HepG2 (cell line): ENCODE results near the gene KIF26B. TPM values are rescaled to one million over a fixed set of nuclear protein-coding genes. Genes with fewer than 3 reads are reported as not detected.

Experiments used
- ATAC-seq: fragments of 200-7000 bp; cut with Tn5 transposase; 3 replicates; pipeline ENCODE4 v1.9.1; 2020; ENCODE audit warnings: mild to moderate bottlenecking, moderate library complexity
- BruUV-seq: library from RNA; stranded (reverse); fragments of 400-500 nt; replicated peaks from 2 replicates; lab custom pipeline; 2021; lab: Mats Ljungman, UMichigan
- CTCF ChIA-PET: fragments of 300-600 bp; formaldehyde crosslinking; extraction: SDS; loops from one replicate; lab custom pipeline; 2021; ENCODE audit warnings: low total read pairs, inconsistent platforms, low intra/inter-chr PET ratio; lab: Yijun Ruan, JAX
- POLR2A ChIA-PET: fragments of 350-600 bp; sonication (Branson Sonifier 250); formaldehyde crosslinking; loops from one replicate; lab custom pipeline; 2020; ENCODE audit warnings: antibody characterized with exemption, inconsistent platforms; lab: Yijun Ruan, JAX
- DNase-seq: peaks from one replicate; pipeline ENCODE4 v3.0.0-alpha.2; 2015; ENCODE audit warnings: low spot score
- FAIRE-seq: peaks from 3 replicates; lab custom pipeline; 2011; peaks lifted over from hg19 to GRCh38; lab: Jason Lieb, UNC
- H2AFZ ChIP-seq: one replicate; pipeline ENCODE4 v1.6.1; 2011; ENCODE audit warnings: low read length, inconsistent platforms
- H3K27ac ChIP-seq: fragments of 300-600 bp; 3 replicates; pipeline ENCODE4 v1.8.0; 2011; ENCODE audit warnings: mixed run types, mild to moderate bottlenecking, mixed read lengths, low read length, inconsistent platforms; ENCODE audit not compliant: insufficient read depth; ENCODE audit errors: extremely low read length
- H3K27me3 ChIP-seq, 2 experiments: fragments of 200-600 bp in 1 of 2; 2 replicates in 1 of 2; 3 replicates in 1 of 2; pipeline versions ENCODE4 v1.6.0 to v1.8.0; 2011; ENCODE audit warnings: low read length in 2 of 2, mild to moderate bottlenecking in 2 of 2, moderate library complexity in 2 of 2, inconsistent platforms in 1 of 2; ENCODE audit not compliant: insufficient read depth in 2 of 2, control insufficient read depth in 1 of 2
- H3K36me3 ChIP-seq, 2 experiments: fragments of 200-600 bp in 1 of 2; replicated peaks in 1 of 2; 2 replicates in 1 of 2; 3 replicates in 1 of 2; pipeline versions ENCODE4 v1.5.1 to v1.8.0; 2011; ENCODE audit warnings: low read length in 2 of 2, inconsistent platforms in 1 of 2; ENCODE audit not compliant: insufficient read depth in 2 of 2, control insufficient read depth in 1 of 2
- H3K4me1 ChIP-seq: 2 replicates; pipeline ENCODE4 v1.5.1; 2012; ENCODE audit warnings: low read length, inconsistent platforms; ENCODE audit not compliant: insufficient read depth
- H3K4me2 ChIP-seq: 2 replicates; pipeline ENCODE4 v1.6.0; 2011; ENCODE audit warnings: low read depth, low read length, inconsistent platforms
- H3K4me3 ChIP-seq, 3 experiments: fragments of 200-600 bp in 1 of 3; sonication (generic), shearing (Covaris generic) in 1 of 3; replicated peaks in 1 of 3; 2 replicates each; pipeline ENCODE4 v1.5.1; 2011 to 2016; ENCODE audit warnings: low read length in 3 of 3, inconsistent platforms in 2 of 3, low read depth in 2 of 3, mild to moderate bottlenecking in 2 of 3, control low read depth in 1 of 3, mixed read lengths in 1 of 3; ENCODE audit not compliant: insufficient read depth in 1 of 3
- H3K79me2 ChIP-seq: one replicate; pipeline ENCODE4 v1.6.1; 2011; ENCODE audit warnings: low read length, inconsistent platforms; ENCODE audit not compliant: insufficient read depth
- H3K9ac ChIP-seq: 2 replicates; pipeline ENCODE4 v1.6.0; 2011; ENCODE audit warnings: mild to moderate bottlenecking, low read depth, low read length, inconsistent platforms; ENCODE audit not compliant: insufficient read depth
- H3K9me3 ChIP-seq: 2 replicates; pipeline ENCODE4 v1.5.1; 2012; ENCODE audit warnings: mild to moderate bottlenecking, low read length
- H4K20me1 ChIP-seq: 2 replicates; pipeline ENCODE4 v1.6.0; 2011; ENCODE audit warnings: inconsistent platforms, mild to moderate bottlenecking, low read length, moderate library complexity; ENCODE audit not compliant: insufficient read depth
- EED ChIP-seq: sonication (generic); formaldehyde crosslinking; IDR thresholded peaks from 2 replicates; pipeline ENCODE4 v1.5.0; 2020; ENCODE audit warnings: mild to moderate bottlenecking, missing genetic modification reagents
- HES4 ChIP-seq: sonication (generic); formaldehyde crosslinking; IDR thresholded peaks from 2 replicates; pipeline ENCODE4 v1.9.0; 2021; ENCODE audit warnings: mild to moderate bottlenecking, missing genetic modification reagents, borderline replicate concordance
- HIVEP1 ChIP-seq: sonication (generic); formaldehyde crosslinking; IDR thresholded peaks from 2 replicates; pipeline ENCODE4 v1.4.0; 2020; ENCODE audit warnings: mild to moderate bottlenecking, missing genetic modification reagents
- KAT2B ChIP-seq: fragments of 150-350 bp; IDR thresholded peaks from 2 replicates; pipeline ENCODE4 v1.6.1; 2014; ENCODE audit warnings: low read depth, low read length, borderline replicate concordance
- PHB2 ChIP-seq: fragments of 450-650 bp; IDR thresholded peaks from 2 replicates; pipeline ENCODE4 v1.6.1; 2018; ENCODE audit not compliant: partially characterized antibody
- TBX2 ChIP-seq: sonication (generic); formaldehyde crosslinking; IDR thresholded peaks from 2 replicates; pipeline ENCODE4 v1.5.0; 2020; ENCODE audit warnings: missing genetic modification reagents, mild to moderate bottlenecking, borderline replicate concordance
- ZNF350 ChIP-seq: sonication (generic); formaldehyde crosslinking; IDR thresholded peaks from 2 replicates; pipeline ENCODE4 v1.4.0; 2020; ENCODE audit warnings: mild to moderate bottlenecking, low read depth, missing genetic modification reagents, borderline replicate concordance
- ZNF451 ChIP-seq: sonication (generic); formaldehyde crosslinking; IDR thresholded peaks from 2 replicates; pipeline ENCODE4 v1.5.0; 2020; ENCODE audit warnings: mild to moderate bottlenecking, missing genetic modification reagents
- WGBS: methylation state at CpG from one replicate; pipeline ENCODE4 v1.1.6; 2017; ENCODE audit warnings: low lambda C conversion rate; 5-methylcytosine and 5-hydroxymethylcytosine counted together
- in situ Hi-C: cut with HindIII; loops from 2 replicates; pipeline ENCODE4 v1.10.0; 2017; ENCODE audit warnings: low pct_unique_long_range_greater_than_20kb; ENCODE audit not compliant: extremely low pct_ligation_motif_present
- intact Hi-C: fragments of 100-400 bp; cut with micrococcal nuclease; formaldehyde crosslinking; loops from one replicate; pipeline ENCODE4 v1.10.0; 2022; ENCODE audit not compliant: unreplicated experiment
- polyA plus RNA-seq, 8 experiments: library from polyadenylated mRNA; depleted of rRNA in 3 of 8; stranded (reverse) in 7 of 8; unstranded in 1 of 8; fragments of >200 nt; fragmentation: Illumina TruSeq in 4 of 8; extraction: Trizol in 4 of 8; gene quantifications; 2 replicates each; pipeline versions ENCODE4 v1.2.1 to v1.2.3, GENCODE V29; 2011 to 2016; ENCODE audit warnings: low read depth in 4 of 8, missing spikeins in 1 of 8, mixed read lengths in 1 of 8; ENCODE audit not compliant: insufficient read depth in 1 of 8
- total RNA-seq, 5 experiments: library from RNA; depleted of rRNA; stranded (reverse); fragments of >200 nt; fragmentation: Illumina TruSeq; extraction: Trizol; gene quantifications; 2 replicates each; pipeline ENCODE4 v1.2.3, GENCODE V29; 2016; ENCODE audit warnings: low read depth in 1 of 5
- TF ChIP-seq, protein P1 (sequence below): IDR thresholded peaks from 2 replicates; pipeline ENCODE4 v1.6.1; 2018; ENCODE audit warnings: missing genetic modification reagents

KIF26B gene
- total and polyA plus RNA-seq, 2 of the 13 experiments (the other 11 are each of a cell fraction or from before 2014, with no cell fraction given) = 0.08 to 0.09 TPM

DNA sequence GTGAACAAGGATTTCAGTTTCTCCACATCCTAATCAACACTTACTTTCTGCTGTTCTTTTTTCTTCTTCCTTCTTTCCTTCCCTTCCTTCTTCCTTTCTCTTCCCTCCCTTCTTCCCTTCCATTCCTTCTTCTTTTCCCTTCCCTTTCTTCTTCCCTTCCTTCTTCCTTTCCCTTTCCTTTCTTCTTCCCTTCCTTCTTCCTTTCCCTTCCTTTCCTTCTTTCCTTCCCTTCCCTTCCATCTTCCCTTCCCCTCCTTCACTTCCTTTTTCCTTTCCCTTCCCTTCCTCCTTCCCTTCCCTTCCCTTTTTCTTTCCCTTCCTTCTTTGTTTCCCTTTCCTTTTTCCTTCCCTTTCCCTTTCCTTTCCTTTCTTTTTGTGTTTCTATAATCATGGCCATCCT is 115.3 kb downstream of the KIF26B start:
- no peaks in the 10 kb centered on the region for H4K20me1 ChIP-seq
- BruUV-seq = no TSS peak
- no peak overlapping the region for H3K4me2 ChIP-seq
- H3K9ac ChIP-seq = no peak overlapping the region
- H2AFZ ChIP-seq = no peak overlapping the region
- DNase-seq (no peak), FAIRE-seq (no peak), ATAC-seq (no peak)
- H3K4me3 ChIP-seq = no peak overlapping the region
- no peaks in the 10 kb centered on the region for H3K4me1 ChIP-seq
- H3K27me3 ChIP-seq = no peaks in the 10 kb centered on the region; a peak in 1 of 5 replicates
- H3K79me2 ChIP-seq = no peaks in the 10 kb centered on the region
- TF ChIP-seq, protein P1, sequence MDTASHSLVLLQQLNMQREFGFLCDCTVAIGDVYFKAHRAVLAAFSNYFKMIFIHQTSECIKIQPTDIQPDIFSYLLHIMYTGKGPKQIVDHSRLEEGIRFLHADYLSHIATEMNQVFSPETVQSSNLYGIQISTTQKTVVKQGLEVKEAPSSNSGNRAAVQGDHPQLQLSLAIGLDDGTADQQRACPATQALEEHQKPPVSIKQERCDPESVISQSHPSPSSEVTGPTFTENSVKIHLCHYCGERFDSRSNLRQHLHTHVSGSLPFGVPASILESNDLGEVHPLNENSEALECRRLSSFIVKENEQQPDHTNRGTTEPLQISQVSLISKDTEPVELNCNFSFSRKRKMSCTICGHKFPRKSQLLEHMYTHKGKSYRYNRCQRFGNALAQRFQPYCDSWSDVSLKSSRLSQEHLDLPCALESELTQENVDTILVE = no peak
- TF ChIP-seq HES4 (CRISPR knock-in tag) (no peak), KAT2B (no peak), HIVEP1 (CRISPR knock-in tag) (no peak), TBX2 (CRISPR knock-in tag) (no peak)
- intact Hi-C loops = no loop called here
- ChIA-PET CTCF (no interaction called here), POLR2A (no interaction called here)
- in situ Hi-C loops = loop anchor here (10.0 kb wide), 1 partner anchor 195 kb away; no protein-coding TSS in a partner anchor
- H3K36me3 ChIP-seq = no peaks in the 10 kb centered on the region
- H3K9me3 ChIP-seq = no peaks in the 10 kb centered on the region
- no peak overlapping the region for H3K27ac ChIP-seq

DNA sequence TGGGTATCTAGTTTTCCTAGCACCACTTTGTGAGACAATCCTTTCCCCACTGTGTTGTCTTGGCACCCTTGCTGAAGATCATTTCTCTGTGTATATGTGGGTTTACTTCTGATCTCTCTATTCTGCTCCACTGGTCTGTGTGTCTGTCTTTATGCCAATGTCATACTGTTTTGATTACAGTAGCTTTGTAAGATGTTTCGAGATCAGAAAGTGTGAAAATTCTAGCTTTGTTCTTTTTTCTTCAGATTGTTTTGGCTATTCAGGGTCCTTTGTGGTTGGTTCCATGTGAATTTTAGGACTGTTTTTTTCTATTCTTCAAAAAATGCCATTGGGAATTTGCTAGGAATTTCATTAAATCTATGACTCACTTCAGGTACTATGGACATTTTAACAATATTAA is 116.2 kb downstream of the KIF26B start:
- intact Hi-C loops = no loop called here
- CTCF ChIA-PET = no interaction called here
- no peak overlapping the region for H3K27ac ChIP-seq
- H3K27me3 ChIP-seq = no peaks in the 10 kb centered on the region; a peak in 1 of 5 replicates
- no peak overlapping the region for H2AFZ ChIP-seq
- in situ Hi-C loops = loop anchor here (10.0 kb wide), 1 partner anchor 196 kb away; no protein-coding TSS in a partner anchor
- POLR2A ChIA-PET = no interaction called here
- TF ChIP-seq HES4 (CRISPR knock-in tag) (no peak), PHB2 (no peak), ZNF350 (CRISPR knock-in tag) (no peak), EED (CRISPR knock-in tag) (no peak), ZNF451 (CRISPR knock-in tag) (no peak)
- TF ChIP-seq, all 625 proteins: peak for 0
- Histone ChIP-seq H3K4me1 (0 out of 2 replicates have a peak, but pooled peaks cover 2% of the 10 kb centered on the region), H3K4me2 (no peak overlapping the region), H3K79me2 (no peaks in the 10 kb centered on the region), H3K36me3 (no peaks in the 10 kb centered on the region), H3K9me3 (no peaks in the 10 kb centered on the region), H3K4me3 (no peak overlapping the region), H3K9ac (no peak overlapping the region), H4K20me1 (no peaks in the 10 kb centered on the region)
- 50% methylated on average over 1 of the region's 1 CpG for WGBS
- no TSS peak for BruUV-seq
- DNase-seq = no peak
- no peak for ATAC-seq
- no peak for FAIRE-seq
